HFFc6 (cell line): ENCODE results near the gene GRID1. TPM values are rescaled to one million over a fixed set of nuclear protein-coding genes. Genes with fewer than 3 reads are reported as not detected.

Source experiments
- DNase-seq: peaks from one replicate; pipeline ENCODE4 v3.0.0-alpha.2; 2018
- H3K27ac Mint-ChIP-seq: 2 replicates; pipeline ENCODE4 v1.8.0; 2020; ENCODE audit warnings: mild to moderate bottlenecking, mixed read lengths
- H3K27me3 Mint-ChIP-seq: 2 replicates; pipeline ENCODE4 v1.8.0; 2021; ENCODE audit warnings: mild to moderate bottlenecking, moderate library complexity, mixed read lengths; ENCODE audit not compliant: insufficient read depth
- H3K36me3 Mint-ChIP-seq: 2 replicates; pipeline ENCODE4 v1.8.0; 2021; ENCODE audit warnings: low read depth, mixed read lengths
- H3K4me1 Mint-ChIP-seq: 2 replicates; pipeline ENCODE4 v1.8.0; 2020; ENCODE audit warnings: low read depth, mixed read lengths
- H3K4me3 Mint-ChIP-seq: 2 replicates; pipeline ENCODE4 v1.8.0; 2020; ENCODE audit warnings: mild to moderate bottlenecking, moderate library complexity, mixed read lengths
- H3K9me3 Mint-ChIP-seq: 2 replicates; pipeline ENCODE4 v1.8.0; 2020; ENCODE audit warnings: mild to moderate bottlenecking, mixed read lengths
- total RNA-seq, 6 experiments: library from RNA; stranded (reverse); fragmentation: NEBNext Ultra II Directional; extraction: Animal tissue kit (Norgen Biotek cat#: 25700); gene quantifications; 2 replicates in 1 of 6; 3 replicates in 5 of 6; pipeline ENCODE4 v1.2.3, GENCODE V29; 2021
- TF ChIP-seq, protein P1 (sequence below): fragments of 200-600 bp; sonication (generic); IDR thresholded peaks from 2 replicates; pipeline ENCODE4 v1.5.0; 2021; ENCODE audit warnings: antibody characterized with exemption, mild to moderate bottlenecking

Gene GRID1
- total RNA-seq, 6 experiments from 2014 or later = not detected

DNA sequence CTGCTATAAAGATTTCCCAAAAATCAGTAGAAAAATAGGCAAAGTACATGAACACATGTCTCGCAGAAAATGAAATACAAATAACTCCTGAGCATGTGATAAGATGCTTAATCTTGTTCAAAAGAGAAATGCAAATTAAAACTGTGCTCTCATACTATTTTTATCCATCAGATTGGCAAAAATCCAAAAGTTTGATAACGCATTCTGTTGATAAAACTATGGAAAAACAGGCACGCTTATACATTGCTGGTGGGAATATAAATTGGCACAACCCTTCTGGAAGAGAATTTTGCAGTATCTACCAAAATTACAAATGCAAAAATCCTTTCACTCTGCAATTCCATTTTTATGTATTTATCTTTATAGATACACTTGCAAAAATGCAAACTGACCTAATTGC is 315.0 kb downstream of the GRID1 start:
- Mint-ChIP-seq H3K4me1 (no peaks in the 10 kb centered on the region), H3K4me3 (no peak overlapping the region), H3K27ac (no peak overlapping the region), H3K27me3 (no peaks in the 10 kb centered on the region; the same call in 1 of the 2 replicates), H3K9me3 (peaks cover 31% of the 10 kb centered on the region), H3K36me3 (0 out of 2 replicates have a peak, but pooled peaks cover 6% of the 10 kb centered on the region)
- DNase-seq = no peak
- TF ChIP-seq, protein P1, sequence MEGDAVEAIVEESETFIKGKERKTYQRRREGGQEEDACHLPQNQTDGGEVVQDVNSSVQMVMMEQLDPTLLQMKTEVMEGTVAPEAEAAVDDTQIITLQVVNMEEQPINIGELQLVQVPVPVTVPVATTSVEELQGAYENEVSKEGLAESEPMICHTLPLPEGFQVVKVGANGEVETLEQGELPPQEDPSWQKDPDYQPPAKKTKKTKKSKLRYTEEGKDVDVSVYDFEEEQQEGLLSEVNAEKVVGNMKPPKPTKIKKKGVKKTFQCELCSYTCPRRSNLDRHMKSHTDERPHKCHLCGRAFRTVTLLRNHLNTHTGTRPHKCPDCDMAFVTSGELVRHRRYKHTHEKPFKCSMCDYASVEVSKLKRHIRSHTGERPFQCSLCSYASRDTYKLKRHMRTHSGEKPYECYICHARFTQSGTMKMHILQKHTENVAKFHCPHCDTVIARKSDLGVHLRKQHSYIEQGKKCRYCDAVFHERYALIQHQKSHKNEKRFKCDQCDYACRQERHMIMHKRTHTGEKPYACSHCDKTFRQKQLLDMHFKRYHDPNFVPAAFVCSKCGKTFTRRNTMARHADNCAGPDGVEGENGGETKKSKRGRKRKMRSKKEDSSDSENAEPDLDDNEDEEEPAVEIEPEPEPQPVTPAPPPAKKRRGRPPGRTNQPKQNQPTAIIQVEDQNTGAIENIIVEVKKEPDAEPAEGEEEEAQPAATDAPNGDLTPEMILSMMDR = no peak

DNA sequence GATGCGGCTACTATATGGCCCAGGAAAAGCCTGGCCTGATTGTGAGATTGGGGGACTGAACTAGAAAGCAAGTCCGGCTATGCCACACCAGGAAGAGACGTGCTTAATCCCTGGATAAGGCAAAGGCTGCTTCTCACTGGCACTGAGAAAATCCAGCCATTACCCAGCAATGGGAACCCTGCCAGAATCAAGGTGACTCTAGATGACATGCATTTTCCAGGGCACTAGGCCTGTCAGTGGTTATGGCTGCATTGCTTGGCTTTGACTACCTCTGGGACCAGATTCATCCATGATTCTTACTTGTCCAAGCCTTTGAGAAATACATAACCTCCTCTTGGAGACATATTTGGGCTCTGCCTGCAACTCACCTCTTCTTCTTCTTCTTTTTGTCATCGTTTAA is 317.2 kb downstream of the GRID1 start:
- Mint-ChIP-seq H3K4me3 (no peak overlapping the region), H3K27me3 (no peaks in the 10 kb centered on the region; the same call in 1 of the 2 replicates), H3K36me3 (0 out of 2 replicates have a peak, but pooled peaks cover 10% of the 10 kb centered on the region), H3K4me1 (no peaks in the 10 kb centered on the region), H3K9me3 (peaks cover 37% of the 10 kb centered on the region), H3K27ac (no peak overlapping the region)
- no peak for DNase-seq
- TF ChIP-seq, protein P1 = no peak

DNA sequence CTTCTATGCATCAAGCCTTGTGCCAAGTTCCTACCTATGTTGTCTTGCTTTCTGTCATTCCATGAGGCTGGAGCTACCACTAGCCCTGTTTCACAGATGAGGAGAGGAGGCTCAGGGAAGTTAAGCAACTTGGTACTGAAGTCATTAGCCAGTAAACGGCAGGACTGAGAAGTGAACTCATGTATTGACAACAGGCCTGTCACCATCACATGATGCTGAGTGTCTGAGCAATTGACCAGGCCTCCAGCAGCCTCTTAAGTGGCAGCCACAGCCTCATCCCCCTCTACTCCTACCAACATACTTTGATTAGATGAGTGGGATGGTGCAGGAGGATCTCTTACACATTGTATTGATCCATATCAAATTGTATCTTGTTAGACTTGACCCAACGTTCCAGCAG is 317.6 kb downstream of the GRID1 start:
- Mint-ChIP-seq H3K9me3 (peaks cover 36% of the 10 kb centered on the region), H3K27ac (no peak overlapping the region), H3K36me3 (0 out of 2 replicates have a peak, but pooled peaks cover 10% of the 10 kb centered on the region), H3K27me3 (no peaks in the 10 kb centered on the region; the same call in 1 of the 2 replicates), H3K4me1 (no peaks in the 10 kb centered on the region), H3K4me3 (no peak overlapping the region)
- TF ChIP-seq, protein P1 = no peak
- DNase-seq = no peak

DNA sequence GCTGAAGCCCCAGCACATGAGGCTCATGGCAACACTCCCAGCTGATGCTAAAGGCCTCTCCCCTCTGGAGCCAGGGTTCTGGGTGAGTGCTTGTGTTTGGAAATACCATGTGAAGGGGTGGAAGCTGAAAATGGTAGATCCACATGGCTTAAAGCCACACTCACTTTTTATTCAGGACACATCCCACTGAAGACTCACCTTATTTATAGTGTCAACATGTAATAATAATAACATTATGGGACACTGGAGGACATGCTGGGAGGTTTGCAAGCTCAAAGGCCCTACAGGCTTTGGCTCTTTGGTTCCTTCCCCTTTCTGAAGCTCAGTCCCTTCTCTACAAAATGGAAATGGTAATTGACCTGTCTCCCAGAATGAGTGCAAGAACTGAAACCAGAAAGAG is 318.0 kb downstream of the GRID1 start:
- no peak overlapping the region for H3K4me3 Mint-ChIP-seq
- no peaks in the 10 kb centered on the region for H3K4me1 Mint-ChIP-seq
- H3K36me3 Mint-ChIP-seq = 0 out of 2 replicates have a peak, but pooled peaks cover 10% of the 10 kb centered on the region
- H3K27me3 Mint-ChIP-seq = no peaks in the 10 kb centered on the region; the same call in 1 of the 2 replicates
- no peak overlapping the region for H3K27ac Mint-ChIP-seq
- TF ChIP-seq, protein P1 = no peak
- no peak for DNase-seq
- peaks cover 35% of the 10 kb centered on the region for H3K9me3 Mint-ChIP-seq

DNA sequence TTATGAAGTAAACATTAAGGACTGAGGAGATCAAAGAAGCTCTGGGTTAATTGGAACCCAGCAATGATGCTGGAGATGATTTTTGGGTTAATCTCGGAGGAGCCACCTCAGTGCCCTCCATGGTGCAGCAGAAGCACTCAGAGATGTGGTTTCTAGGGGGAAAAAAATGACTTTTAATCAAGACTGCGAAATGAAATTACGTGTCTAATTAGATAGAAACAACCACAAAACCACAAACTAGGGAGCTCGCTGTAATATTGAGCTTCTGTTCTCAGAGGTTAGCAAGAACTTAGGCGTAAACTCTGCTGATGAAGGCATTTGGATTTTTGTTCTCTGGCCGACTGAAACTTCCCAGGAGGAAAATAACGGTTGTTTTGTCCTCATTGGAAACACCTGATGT is 319.0 kb downstream of the GRID1 start:
- Mint-ChIP-seq H3K27ac (no peak overlapping the region), H3K9me3 (peaks cover 35% of the 10 kb centered on the region), H3K4me1 (no peaks in the 10 kb centered on the region), H3K27me3 (no peaks in the 10 kb centered on the region; the same call in 1 of the 2 replicates), H3K4me3 (no peak overlapping the region), H3K36me3 (0 out of 2 replicates have a peak, but pooled peaks cover 10% of the 10 kb centered on the region)
- TF ChIP-seq, protein P1 = no peak
- DNase-seq = no peak
